ENCODE data around the gene DAP.
"Not testable (repeated sequence)": the region's sequence is repeated elsewhere in the genome, so short reads cannot be mapped to it uniquely, and the experiment has no call there.

Gene DAP

GRCh38 chr5:10635257-10635866 lies 125.7 kb downstream of the DAP start:
- peak; percentile 67 to 77 (median 72) for DNase-seq (ENCODE audit: low read depth in 2 of 3, low spot score in 1 of 3)

GRCh38 chr5:10634562-10634961 lies 126.5 kb downstream of the DAP start:
- no peak for DNase-seq (ENCODE audit: low read depth in 2 of 3, low spot score in 1 of 3)

- no peak for DNase-seq (ENCODE audit: low read depth in 2 of 3, low spot score in 1 of 3)
Measured at GRCh38 chr5:10634050-10634449, 127.0 kb downstream of the DAP start.

DNA sequence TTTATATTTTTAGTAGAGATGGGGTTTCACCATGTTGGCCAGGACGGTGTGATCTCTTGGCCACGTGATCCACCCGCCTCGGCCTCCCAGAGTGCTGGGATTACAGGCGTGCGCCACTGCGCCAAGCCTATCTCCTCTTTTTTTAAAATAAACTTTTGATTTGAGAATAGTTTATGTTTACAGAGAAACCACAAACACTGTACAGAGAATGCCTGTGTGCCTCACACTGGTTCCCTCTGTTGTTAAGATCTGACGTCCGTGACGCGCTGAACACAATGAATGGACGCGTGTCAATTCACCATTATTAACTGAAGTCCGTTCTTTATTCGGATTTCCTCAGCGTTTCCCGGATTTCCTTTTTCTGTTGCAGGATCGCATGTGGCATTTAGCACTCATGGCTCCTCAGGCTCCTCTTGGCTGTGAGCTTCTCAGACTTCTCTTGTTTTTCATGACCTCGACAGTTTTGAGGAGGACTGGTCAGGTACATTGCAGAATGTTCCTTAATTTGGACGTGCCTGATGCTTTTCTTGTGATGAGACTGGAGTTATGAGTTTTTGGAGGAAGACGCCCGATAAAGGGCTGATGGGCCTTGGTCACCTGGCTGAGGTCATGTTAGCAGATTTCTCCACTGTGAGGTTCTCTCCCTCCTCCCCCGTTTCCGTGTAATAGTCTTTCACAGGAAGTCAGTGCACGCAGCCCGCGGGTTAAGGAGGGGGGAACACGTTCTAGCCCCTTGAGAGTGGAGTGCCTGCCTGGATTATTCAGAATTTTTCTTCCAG lies 127.6 kb downstream of the DAP start:
- no peak for DNase-seq (ENCODE audit: low read depth in 2 of 3, low spot score in 1 of 3)

- DNase-seq (ENCODE audit: low read depth in 2 of 3, low spot score in 1 of 3): peak; percentile 34 to 67 (median 57)
Measured at GRCh38 chr5:10632110-10632761, 128.8 kb downstream of the DAP start.

- DNase-seq (ENCODE audit: low read depth in 2 of 3, low spot score in 1 of 3): no peak
Measured at GRCh38 chr5:10631316-10631996, 129.6 kb downstream of the DAP start.

DNA sequence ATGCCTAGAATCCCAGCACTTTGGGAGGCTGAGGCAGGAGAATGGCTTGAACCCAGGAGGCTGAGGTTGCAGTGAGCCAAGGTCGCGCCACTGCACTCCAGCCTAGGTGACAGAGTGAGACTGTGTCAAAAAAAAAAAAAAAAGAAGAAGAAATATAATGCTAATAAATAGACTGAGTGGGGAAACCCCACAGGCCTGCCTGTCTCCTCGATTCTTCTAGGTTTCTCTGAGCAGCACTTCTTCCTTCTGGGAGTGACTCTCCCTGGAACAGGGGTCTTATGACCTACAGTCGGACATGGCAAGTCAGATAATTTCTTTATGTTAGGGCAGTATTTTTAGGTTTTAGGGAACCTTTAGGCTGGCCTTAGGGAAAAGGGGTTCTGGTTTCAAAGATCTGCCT lies 130.3 kb downstream of the DAP start:
- not testable (repeated sequence) for DNase-seq (ENCODE audit: low read depth in 2 of 3, low spot score in 1 of 3)

- DNase-seq (ENCODE audit: low read depth in 2 of 3, low spot score in 1 of 3): no peak
Measured at GRCh38 chr5:10630126-10630525, 130.9 kb downstream of the DAP start.

- no peak for DNase-seq (ENCODE audit: low read depth in 2 of 3, low spot score in 1 of 3)
Measured at GRCh38 chr5:10629682-10630081, 131.4 kb downstream of the DAP start.
